WI38 (cell line): ENCODE results near the gene MIXL1.

ENCODE experiments used
- H3K4me3 ChIP-seq: 2 replicates; pipeline ENCODE4 v1.5.1; 2011; ENCODE audit warnings: low read depth, mild to moderate bottlenecking, control low read depth, low read length
- TF ChIP-seq, protein P1 (sequence below): IDR thresholded peaks from 2 replicates; pipeline ENCODE4 v1.5.1; 2012; ENCODE audit warnings: low read depth, mild to moderate bottlenecking, control low read depth, low read length

MIXL1 gene

DNA sequence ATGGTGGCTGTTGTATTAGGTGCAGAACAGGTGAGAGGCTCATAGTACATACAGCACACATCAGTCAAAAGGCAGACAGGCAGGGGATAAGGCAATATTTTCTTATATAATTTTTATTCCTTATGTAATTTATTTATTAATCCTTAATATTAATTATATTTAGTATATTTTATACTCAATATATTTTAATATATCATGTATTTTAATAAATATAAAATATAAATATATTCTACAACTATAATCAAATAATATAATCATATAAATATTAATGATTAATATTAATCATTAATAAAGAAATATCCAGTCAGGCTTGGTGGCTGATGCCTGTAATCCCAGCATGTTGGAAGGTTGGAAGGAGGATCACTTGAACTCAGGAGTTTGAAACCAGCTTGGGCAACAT lies 19.3 kb upstream of the MIXL1 start:
- TF ChIP-seq, protein P1, sequence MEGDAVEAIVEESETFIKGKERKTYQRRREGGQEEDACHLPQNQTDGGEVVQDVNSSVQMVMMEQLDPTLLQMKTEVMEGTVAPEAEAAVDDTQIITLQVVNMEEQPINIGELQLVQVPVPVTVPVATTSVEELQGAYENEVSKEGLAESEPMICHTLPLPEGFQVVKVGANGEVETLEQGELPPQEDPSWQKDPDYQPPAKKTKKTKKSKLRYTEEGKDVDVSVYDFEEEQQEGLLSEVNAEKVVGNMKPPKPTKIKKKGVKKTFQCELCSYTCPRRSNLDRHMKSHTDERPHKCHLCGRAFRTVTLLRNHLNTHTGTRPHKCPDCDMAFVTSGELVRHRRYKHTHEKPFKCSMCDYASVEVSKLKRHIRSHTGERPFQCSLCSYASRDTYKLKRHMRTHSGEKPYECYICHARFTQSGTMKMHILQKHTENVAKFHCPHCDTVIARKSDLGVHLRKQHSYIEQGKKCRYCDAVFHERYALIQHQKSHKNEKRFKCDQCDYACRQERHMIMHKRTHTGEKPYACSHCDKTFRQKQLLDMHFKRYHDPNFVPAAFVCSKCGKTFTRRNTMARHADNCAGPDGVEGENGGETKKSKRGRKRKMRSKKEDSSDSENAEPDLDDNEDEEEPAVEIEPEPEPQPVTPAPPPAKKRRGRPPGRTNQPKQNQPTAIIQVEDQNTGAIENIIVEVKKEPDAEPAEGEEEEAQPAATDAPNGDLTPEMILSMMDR: no peak
- H3K4me3 ChIP-seq: no peak overlapping the region

DNA sequence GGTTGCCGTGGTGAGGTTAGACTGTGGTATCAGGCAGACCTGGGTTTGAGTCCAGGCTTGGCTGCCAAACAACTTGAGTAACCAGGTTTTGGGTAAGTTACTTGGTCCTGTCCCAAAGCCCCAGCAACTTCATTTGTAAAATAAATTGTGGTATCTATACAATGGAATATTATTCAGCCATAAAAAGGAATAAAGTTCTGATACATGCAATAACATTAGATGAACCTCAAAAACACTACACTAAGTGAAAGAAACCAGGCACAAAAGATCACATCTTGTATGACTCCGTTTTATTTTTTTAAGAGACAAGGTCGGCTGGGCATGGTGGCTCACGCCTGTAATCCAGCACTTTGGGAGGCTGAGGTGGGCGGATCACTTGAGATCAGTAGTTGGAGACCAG lies 16.4 kb upstream of the MIXL1 start:
- TF ChIP-seq, protein P1: no peak
- H3K4me3 ChIP-seq: no peak overlapping the region

DNA sequence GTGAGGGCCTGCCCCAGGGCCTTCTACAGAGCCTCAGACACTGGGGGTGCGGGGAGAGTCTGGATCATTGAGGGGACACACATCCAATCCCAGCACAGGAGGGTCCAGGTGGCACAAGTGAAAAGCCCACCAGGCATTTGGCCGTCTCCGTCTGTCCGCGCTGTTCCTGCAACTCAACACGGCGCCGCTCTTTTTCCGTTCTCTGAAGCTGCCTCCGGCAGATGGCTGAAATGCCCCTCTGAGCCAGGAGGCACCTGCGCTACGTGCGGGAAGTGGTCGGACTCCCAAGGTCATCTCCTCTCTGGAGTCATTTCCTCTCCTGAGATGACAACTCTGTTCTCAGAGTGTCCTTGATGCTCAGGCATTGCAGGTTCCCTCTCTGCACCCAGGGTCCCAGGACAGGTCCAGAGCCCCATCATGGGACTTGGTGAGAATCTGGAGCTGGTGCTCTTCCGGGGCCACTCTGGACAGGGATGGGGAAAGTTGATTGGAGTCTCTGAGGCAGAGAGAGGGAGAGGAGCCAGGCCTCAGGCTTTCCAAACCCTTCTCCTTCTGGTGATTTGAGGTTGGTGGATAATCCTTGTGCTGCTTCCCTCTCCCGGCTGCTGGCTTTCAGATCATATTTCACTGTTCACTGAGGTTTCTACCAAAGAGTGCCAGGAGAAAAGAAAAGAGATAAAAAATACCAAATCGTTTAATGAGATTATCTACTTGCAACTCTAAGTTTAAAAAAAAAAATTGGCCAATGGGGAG lies 14.0 kb upstream of the MIXL1 start:
- TF ChIP-seq, protein P1: no peak
- H3K4me3 ChIP-seq: no peak overlapping the region

DNA sequence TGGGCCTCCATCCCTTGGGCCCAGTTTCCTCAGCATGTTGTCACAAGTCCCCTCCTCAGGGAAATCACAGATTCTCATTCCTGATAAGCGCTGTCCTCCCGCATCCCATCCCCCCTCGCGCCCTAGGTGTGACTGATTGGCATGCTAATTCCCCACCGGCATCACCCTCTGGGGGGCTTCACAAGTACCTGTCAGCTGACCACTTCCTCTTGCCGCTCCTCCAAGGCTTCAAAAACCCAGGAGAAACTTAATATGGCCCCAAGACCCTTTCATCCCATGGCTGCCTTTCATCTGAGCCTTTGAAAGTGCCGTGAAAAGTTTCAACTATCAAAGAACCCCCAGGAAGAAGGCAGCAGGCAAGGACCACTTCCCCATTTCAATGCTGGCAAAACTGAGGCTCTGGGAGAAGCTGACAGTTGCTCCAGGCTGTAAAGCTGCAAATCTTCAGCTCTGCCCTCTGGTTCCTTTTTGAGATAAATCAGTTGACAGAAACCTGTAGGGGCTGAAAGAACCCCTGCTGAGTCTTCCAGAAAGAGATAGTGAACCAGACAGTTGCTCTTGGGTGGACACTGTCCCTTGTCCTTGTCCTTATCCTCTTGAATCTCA lies 12.8 kb upstream of the MIXL1 start:
- TF ChIP-seq, protein P1: no peak
- no peak overlapping the region for H3K4me3 ChIP-seq

DNA sequence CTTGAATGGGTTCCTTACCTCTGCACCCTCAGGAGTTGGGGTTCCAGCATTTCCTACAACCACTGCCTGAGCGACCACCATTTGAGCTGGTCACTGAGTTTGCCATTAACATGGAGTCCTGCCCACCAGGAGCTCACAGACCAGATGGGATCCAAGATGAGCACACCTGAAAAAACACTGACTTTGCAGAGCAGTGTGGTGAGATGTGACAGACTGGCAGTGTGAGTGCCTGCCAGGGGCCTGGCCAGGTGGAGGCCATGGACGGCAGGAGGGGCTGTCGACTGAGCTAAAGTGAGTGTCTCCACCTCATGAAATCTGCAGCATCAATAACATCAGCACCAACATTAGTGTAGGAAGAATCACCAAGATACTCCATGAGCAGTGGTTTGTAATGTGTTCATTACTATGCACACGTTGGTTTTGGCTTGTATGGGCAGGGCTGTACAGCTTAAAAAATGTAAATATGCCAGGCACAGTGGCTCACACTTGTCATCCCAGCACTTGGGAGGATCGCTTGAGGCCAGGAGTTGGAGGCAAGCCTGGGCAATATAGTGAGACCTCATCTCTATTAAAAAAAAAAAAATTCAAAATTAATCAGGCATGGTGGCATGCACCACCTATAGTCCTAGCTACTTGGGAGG lies 12.2 kb upstream of the MIXL1 start:
- TF ChIP-seq, protein P1: no peak
- no peak overlapping the region for H3K4me3 ChIP-seq

DNA sequence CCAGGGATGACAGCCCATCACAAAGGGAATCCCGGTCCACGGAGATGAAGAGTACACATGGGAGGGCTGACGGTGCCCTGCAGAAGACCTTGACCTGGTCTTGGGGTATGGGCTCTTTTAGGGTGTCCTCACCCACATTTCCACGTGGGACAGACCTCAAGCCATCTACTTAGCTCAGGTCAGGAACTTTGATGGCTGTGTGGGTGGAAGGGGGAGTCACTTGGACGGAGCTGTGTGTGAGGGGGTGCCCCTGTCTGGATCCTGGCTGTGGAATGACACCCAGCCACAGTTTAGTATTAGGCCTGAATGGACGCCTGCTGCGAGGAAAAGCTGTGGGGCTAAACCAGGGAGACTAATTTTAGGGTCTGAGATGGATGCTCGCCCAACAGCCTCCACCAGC lies 10.9 kb upstream of the MIXL1 start:
- no peak overlapping the region for H3K4me3 ChIP-seq
- TF ChIP-seq, protein P1: no peak

DNA sequence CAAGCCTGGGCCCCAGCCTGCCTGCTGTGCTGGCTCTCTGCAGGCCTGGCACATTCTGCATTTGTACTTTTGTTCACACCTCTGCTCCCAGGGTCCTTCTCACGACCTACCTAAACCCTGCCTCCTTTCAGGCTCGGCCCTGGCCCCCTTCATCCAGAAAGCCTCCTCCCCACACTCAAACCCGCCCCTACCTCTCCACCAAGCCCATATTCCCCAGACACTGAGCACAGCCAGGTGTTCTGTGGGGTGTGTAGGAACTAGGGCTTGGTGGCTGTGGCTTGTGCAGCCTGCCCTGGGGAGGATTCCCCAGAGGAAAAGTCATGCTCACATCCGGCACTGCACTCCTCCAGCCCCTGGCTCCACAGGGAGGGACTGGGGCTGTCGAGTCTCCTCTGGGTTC lies 8.2 kb upstream of the MIXL1 start:
- H3K4me3 ChIP-seq: no peak overlapping the region
- TF ChIP-seq, protein P1: no peak
